HG02763 (cell line): ENCODE data around the gene MS4A3.
"Not testable (repeated sequence)": the region's sequence is repeated elsewhere in the genome, so short reads cannot be mapped to it uniquely, and the experiment has no call there.

Experiments used
- ATAC-seq: cut with Tn5 transposase; IDR thresholded peaks from one replicate; pipeline ENCODE4 v1.9.1; 2021; ENCODE audit warnings: mild to moderate bottlenecking, moderate library complexity; ENCODE audit not compliant: unreplicated experiment

Gene MS4A3

DNA sequence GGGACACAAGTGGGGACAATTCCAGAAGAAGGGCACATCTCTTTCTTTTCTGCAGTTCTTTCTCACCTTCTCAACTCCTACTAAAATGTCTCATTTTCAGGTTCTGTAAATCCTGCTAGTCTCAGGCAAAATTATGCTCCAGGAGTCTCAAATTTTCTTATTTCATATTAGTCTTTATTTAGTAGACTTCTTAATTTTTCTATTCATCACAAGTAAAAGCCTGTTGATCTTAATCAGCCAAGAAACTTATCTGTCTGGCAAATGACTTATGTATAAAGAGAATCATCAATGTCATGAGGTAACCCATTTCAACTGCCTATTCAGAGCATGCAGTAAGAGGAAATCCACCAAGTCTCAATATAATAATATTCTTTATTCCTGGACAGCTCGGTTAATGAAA is 31.9 kb downstream of the MS4A3 start, which contains the start of gene MS4A2:
Gene MS4A2 (plus strand): TSS at position 301 of the 400 bp plus-strand sequence. CDS start 102 bp downstream, outside the sequence.
- ATAC-seq = no peak

DNA sequence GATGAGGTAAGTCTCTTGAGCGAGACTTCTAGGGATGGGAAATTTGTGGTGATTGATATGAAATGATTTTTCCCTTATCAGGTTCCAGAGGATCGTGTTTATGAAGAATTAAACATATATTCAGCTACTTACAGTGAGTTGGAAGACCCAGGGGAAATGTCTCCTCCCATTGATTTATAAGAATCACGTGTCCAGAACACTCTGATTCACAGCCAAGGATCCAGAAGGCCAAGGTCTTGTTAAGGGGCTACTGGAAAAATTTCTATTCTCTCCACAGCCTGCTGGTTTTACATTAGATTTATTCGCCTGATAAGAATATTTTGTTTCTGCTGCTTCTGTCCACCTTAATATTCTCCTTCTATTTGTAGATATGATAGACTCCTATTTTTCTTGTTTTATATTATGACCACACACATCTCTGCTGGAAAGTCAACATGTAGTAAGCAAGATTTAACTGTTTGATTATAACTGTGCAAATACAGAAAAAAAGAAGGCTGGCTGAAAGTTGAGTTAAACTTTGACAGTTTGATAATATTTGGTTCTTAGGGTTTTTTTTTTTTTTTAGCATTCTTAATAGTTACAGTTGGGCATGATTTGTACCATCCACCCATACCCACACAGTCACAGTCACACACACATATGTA is 39.1 kb downstream of the MS4A3 start:
- no peak for ATAC-seq

DNA sequence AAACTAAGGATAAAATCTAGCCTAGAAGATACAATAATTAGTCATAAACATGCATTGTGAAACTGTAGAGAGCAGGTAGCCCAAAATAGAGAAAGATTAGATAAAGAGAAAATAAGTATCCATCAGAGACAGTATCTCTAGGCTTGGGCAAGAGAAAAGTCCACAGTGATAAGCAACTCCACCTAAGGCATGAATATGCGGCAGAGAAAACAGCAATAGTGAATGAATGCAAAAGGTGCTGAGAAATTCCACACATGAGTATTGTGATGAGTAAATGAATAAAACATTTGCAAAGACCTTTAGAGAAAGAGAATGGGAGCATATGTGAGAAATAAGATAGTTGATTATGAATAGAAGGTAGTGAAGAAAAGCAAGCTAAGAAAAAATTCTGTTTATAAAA is 40.7 kb downstream of the MS4A3 start:
- no peak for ATAC-seq

DNA sequence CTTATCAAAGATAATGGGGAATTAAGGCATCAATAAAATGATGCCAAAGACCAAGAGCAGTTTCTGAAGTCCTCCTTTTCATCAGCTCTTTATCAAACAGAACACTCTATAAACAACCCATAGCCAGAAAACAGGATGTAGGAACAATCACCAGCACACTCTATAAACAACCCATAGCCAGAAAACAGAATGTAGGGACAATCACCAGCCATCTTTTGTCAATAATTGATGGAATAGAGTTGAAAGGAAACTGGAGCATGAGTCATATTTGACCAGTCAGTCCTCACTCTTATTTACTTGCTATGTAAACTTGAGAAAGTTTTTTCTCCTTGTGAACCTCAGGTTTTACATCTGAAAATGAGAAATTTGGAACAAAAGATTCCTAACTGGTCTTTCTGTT is 42.0 kb downstream of the MS4A3 start:
- peak; percentile 71 for ATAC-seq

DNA sequence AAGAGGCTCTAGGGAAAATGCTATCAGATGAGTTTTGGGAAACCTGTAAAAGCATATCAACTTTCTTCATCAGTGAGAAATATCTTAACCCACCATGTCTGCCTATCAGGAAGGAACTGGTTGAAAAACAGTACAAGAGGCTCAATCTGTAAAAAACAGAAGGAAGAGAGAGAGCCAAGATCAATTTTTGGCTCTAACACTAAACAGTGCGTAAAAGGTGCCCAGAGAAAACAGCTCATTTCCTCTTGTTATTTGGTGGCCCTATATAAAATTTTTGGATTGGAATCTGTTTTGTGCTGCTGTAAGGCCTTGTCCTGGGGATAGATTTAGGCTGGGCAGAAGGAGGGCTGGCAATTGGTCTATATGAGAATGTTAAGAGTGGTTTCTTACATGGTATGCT is 44.1 kb downstream of the MS4A3 start:
- ATAC-seq = no peak

DNA sequence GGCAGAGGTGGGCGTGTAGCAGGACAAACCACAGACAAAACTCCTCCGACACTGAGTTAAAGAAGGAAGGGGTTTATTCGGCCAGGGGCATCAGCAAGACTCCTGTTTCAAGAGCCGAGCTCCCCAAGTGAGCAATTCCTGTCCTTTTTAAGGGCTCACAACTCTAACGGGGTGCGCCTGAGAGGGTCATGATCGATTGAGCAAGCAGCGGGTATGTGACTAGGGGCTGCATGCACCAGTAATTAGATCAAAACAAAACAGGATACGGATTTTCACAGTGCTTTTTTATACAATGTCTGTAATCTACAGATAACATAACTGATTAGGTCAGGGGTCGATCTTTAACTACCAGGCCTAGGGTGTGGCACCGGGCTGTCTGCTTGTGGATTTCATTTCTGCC is 44.9 kb downstream of the MS4A3 start:
- ATAC-seq = not testable (repeated sequence)

DNA sequence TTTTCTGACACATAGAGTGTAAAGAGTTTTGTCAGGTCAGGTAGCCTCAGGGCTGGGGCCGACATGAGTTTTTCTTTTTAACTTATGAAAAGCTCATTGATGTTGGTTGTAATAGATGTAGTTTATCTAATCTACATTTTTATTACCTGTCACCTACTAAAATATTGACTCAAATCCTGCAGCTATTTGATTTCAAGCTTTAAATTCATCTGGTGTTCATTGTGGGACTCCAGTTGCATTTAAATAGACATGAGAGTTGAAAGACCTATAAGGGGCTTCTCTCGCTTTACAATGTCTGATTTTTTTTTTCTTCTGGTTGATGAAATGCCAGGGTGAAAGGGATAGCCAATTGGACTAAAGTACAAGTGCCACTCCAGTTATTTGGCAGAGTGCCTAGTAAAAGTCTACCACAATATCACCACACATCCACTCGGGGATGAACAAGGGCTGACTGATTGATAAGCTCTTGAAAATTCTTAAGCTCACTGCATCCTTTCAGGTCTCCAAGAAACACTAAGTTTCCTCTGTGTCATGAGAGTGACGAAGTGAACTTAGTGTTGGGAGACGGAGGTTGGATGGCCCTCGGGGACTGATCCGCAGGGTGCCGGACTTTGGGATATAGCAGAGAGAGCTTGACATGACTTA is 48.1 kb downstream of the MS4A3 start:
- not testable (repeated sequence) for ATAC-seq

DNA sequence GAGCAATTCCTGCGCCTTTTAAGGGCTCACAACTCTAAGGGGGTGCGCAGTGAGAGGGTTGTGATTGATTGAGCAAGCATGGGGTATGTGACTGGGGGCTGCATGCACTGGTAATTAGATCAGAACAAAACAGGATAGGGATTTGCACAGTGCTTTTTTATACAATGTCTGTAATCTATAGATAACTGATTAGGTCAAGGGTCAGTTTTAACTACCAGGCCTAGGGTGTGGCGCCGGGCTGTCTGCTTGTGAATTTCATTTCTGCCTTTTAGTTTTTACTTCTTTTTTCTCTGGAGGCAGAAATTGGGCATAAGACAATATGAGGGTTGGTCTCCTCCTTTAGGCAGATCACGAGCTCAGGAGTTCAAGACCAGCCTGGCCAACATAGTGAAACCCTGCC is 52.2 kb downstream of the MS4A3 start:
- not testable (repeated sequence) for ATAC-seq

DNA sequence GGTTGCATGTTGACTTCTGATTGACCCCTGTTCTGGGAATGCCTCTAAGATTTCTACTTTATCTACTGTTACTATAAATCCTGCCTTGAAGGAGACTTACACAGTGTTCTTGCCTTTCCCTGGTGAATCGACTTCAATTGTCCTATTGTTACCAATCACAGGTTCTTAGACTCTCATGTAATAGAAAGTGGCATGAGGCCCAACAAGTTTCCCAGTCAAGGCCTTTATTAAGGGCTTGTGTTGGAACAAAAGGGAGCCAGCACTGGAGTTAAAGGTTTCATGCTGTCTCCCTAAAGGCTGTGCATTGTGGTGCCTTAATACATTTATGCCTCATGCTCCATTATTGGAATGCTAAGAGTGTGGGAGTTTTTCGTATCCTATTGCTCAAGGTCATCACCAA is 55.3 kb downstream of the MS4A3 start:
- ATAC-seq = no peak

DNA sequence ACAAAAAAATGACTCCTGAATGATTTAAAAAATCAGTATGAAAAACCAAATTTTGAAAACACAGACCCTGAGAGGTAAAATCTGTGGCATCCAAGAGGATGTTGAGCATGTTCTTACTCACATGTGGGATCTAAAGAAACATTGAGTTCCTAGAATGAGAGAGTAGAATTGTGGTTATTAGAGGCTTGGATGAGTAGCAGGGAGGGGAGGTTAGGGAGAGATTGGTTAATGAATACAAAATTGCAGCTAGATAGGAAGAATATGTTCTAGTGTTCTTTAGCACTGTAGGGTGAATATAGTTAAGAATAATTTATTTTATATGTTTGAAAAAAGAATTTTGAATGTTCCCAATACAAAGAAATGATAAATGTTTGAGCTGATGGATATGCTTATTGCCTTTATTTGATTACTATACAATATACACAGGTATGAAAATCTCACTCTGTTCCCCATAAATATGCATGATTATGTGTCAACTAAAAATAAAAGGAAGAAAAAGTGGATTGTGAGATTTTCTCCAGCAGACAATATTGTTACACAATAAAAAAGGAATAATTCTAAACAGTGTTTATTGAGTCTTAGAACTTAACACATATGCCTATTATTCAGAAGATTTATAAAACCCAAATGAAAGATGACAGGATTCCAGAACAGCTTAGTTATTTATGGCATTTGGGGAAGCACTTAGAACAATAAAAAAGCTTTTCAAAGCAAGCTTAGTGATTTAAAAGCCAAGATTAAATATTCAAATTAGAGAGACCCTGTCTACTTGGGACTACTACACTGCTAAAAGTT is 60.7 kb downstream of the MS4A3 start:
- ATAC-seq = no peak

DNA sequence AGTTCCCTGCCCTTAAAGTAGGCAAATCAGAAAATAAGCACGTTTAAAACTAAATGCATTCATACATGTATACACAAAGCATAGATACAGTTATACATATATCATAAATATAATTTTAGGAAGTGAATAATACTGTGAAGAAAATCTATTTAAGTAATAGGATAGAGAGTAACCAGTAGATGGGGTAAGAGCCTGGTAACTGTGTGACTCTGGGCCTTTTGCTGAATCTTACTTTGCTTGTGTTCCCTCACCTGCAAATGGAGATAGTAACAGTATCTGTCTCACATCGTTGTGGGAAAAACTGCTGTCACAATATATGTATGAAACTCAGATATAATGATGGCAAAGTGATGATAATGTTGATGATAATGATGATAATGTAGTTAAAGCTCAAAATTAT is 61.9 kb downstream of the MS4A3 start:
- ATAC-seq = no peak

DNA sequence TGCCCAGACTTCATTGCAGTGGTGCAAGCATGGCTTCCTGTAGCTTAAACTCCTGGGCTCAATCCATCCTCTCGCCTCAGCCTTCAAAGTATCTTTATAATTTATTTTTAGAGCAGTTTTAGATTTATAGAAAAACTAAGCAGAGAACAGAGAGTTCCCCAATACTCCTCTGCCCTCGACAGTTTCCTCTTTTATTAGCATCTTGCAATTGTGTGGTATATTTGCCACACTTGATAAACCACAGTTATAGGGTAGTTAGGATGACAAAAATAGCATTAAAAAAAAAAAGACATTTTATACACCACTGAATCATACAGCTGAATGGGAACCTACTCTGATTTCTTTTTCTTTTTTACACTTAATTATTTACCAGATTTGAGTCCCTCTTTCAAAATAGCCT is 63.2 kb downstream of the MS4A3 start:
- ATAC-seq = no peak
